SK-N-MC (cell line): ENCODE results near the gene FOXP4.
A peak's percentile ranks its signal among the peaks of the same experiment; 100 is the strongest.

Experiments used
- EZH2 ChIP-seq: fragments of 200-600 bp; sonication (generic); IDR thresholded peaks from one replicate; pipeline ENCODE4 v1.6.1; 2017; ENCODE audit warnings: antibody characterized with exemption
- FOXP2 ChIP-seq: optimal IDR thresholded peaks from 2 replicates; pipeline ENCODE3; 2011; ENCODE audit warnings: mild to moderate bottlenecking, moderate library complexity; ENCODE audit not compliant: insufficient read depth; ENCODE audit errors: extremely low read length, control extremely low read depth
- POLR2AphosphoS5 ChIP-seq: IDR thresholded peaks from 2 replicates; pipeline ENCODE4 v1.6.1; 2012; ENCODE audit warnings: mild to moderate bottlenecking, low read depth, low read length, borderline replicate concordance

- TF ChIP-seq EZH2 (no peak), POLR2AphosphoS5 (peak; percentile 54; the same call in 1 of the 2 replicates), FOXP2 (no peak)
Observed at GRCh38 chr6:41644297-41644879, 98.2 kb downstream of the FOXP4 start.
